Measurements from ENCODE around the gene TLK2. TPM values are rescaled to one million over a fixed set of nuclear protein-coding genes. Genes with fewer than 3 reads are reported as not detected.
"Not testable (repeated sequence)": the region's sequence is repeated elsewhere in the genome, so short reads cannot be mapped to it uniquely, and the experiment has no call there.

The TLK2 gene
- total RNA-seq, 1 donor from 2014 or later = 34.5 TPM

DNA sequence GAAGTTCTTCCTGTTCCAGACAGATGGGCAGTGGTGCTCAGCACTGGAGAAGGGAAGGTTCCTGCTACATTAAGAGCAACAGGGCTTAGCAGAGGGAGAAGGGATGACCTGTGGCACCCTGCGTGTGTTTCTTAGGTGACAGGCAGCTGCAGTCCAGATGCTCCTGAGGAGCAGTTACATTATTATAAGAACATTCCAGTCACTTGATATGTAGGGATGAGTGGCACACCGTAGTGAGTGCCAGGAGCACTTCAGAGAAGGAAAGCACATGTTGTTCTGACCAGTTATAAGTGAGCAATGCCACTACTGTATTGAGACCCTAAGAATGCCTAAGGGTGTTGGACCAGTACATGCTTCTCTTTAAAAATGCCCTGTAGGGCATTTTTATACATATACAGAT lies 108.9 kb downstream of the TLK2 start:
- no peak for DNase-seq
- Histone ChIP-seq H3K4me1 (peaks cover 35% of the 10 kb centered on the region), H3K27me3 (ENCODE audit: low read depth) (no peaks in the 10 kb centered on the region), H3K9me3 (replicated peaks) (no peaks in the 10 kb centered on the region), H3K4me3 (no peak overlapping the region), H3K27ac (replicated peaks) (peak overlapping the region; percentile 50), H3K36me3 (peaks cover 47% of the 10 kb centered on the region)
- intact Hi-C loops (cut with micrococcal nuclease) = no loop called here
- TF ChIP-seq CTCF (IDR thresholded peaks at IDR 0.05; ENCODE audit: borderline replicate concordance) = no peak

- intact Hi-C loops (cut with micrococcal nuclease) = no loop called here
- peaks cover 46% of the 10 kb centered on the region for H3K36me3 ChIP-seq
Measured at GRCh38 chr17:62588109-62588508, 109.5 kb downstream of the TLK2 start.

GRCh38 chr17:62591333-62591732 lies 112.7 kb downstream of the TLK2 start:
- intact Hi-C loops (cut with micrococcal nuclease) = no loop called here
- TF ChIP-seq CTCF (IDR thresholded peaks at IDR 0.05; ENCODE audit: borderline replicate concordance) = no peak
- H3K27ac ChIP-seq (replicated peaks) = no peak overlapping the region
- H3K27me3 ChIP-seq (ENCODE audit: low read depth) = no peaks in the 10 kb centered on the region
- no peaks in the 10 kb centered on the region for H3K9me3 ChIP-seq (replicated peaks)
- peaks cover 41% of the 10 kb centered on the region for H3K36me3 ChIP-seq
- no peak for DNase-seq
- peaks cover 19% of the 10 kb centered on the region for H3K4me1 ChIP-seq
- H3K4me3 ChIP-seq = no peak overlapping the region

More at GRCh38 chr17:62588109-62588508, 109.5 kb downstream of the TLK2 start:
- Histone ChIP-seq H3K9me3 (replicated peaks) (no peaks in the 10 kb centered on the region), H3K4me3 (no peak overlapping the region), H3K27me3 (ENCODE audit: low read depth) (no peaks in the 10 kb centered on the region), H3K27ac (replicated peaks) (peak overlapping the region; percentile 50), H3K4me1 (peaks cover 35% of the 10 kb centered on the region)
- no peak for DNase-seq
- no peak for TF ChIP-seq CTCF (IDR thresholded peaks at IDR 0.05; ENCODE audit: borderline replicate concordance)

DNA sequence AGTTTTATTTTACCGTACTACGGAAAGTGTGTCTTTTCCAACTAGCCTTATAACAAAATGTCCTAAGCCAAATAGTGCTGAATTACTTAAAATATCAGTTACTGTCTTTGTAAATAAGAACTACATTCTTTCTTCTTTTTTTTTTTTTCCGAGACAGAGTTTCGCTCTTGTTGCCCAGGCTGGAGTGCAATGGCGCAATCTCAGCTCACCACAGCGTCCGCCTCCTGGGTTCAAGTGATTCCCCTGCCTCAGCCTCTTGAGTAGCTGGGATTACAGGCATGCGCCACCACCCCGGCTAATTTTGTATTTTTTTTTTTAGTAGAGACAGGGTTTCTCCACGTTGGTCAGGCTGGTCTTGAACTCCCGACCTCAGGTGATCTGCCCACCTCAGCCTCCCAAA lies 113.2 kb downstream of the TLK2 start:
- H3K27ac ChIP-seq (replicated peaks); DNase-seq; intact Hi-C loops (cut with micrococcal nuclease): not testable (repeated sequence)

DNA sequence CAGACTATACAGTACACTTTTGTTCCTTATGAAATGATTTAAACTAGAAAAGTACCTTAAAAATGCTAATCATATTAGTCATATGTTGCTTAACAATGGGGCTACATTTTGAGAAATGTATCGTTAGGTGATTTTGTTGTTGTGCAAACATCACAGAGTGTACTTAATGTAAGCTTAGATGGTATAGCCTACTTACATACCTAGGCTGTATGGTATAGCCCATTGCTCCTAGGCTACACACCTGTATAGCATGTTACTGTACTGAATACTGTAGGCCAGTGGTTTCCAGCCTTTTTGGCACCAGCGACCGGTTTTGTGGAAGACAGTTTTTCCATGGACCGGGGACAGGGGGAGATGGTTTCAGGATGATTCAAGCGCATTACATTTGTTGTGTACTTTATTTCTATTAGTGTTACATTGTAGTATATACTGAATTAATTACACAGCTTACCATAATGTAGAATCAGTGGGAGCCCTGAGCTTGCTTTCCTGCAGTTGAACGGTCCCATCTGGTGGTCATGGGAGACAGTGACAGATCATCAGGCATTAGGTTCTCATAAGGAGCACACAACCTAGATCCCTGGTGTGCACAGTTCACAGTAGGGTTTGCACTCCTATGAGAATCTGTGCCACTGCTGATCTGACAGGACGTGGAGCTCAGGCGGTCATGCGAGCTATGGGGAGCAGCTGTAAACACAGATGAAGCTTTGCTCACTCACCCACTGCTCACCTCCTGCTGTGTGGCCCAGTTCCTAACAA lies 113.9 kb downstream of the TLK2 start:
- Histone ChIP-seq H3K4me1 (peaks cover 12% of the 10 kb centered on the region), H3K36me3 (peaks cover 42% of the 10 kb centered on the region), H3K27me3 (ENCODE audit: low read depth) (no peaks in the 10 kb centered on the region), H3K9me3 (replicated peaks) (no peaks in the 10 kb centered on the region), H3K4me3 (no peak overlapping the region), H3K27ac (replicated peaks) (no peak overlapping the region)
- TF ChIP-seq CTCF (IDR thresholded peaks at IDR 0.05; ENCODE audit: borderline replicate concordance) = no peak
- intact Hi-C loops (cut with micrococcal nuclease) = no loop called here
- no peak for DNase-seq

More for the DNA sequence above, 113.2 kb downstream of the TLK2 start:
- not testable (repeated sequence) for H3K27me3 ChIP-seq (ENCODE audit: low read depth); H3K9me3 ChIP-seq (replicated peaks); H3K4me3 ChIP-seq
- peaks cover 41% of the 10 kb centered on the region for H3K36me3 ChIP-seq
- H3K4me1 ChIP-seq = peaks cover 15% of the 10 kb centered on the region

DNA sequence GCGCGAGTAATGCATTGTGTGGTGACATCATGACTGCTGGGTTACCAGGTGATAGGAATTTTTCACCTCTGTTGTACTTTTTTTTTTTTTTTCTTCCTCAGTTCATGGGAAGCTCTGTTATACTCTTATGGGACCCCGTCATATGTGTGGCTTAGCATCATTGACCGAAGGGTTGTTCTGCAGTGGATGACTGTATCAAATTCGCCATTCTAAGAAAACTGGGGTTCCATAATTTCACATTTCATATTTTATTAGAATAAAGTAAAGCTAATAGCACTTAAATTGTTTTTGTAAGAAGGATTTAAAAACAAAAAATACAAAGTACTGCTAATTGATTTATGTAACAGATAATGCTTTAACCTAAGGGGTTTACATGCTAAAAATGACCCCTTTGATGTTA lies 116.9 kb downstream of the TLK2 start:
- H3K36me3 ChIP-seq = peaks cover 55% of the 10 kb centered on the region
- no peaks in the 10 kb centered on the region for H3K27me3 ChIP-seq (ENCODE audit: low read depth)
- intact Hi-C loops (cut with micrococcal nuclease) = no loop called here
- no peak for DNase-seq
- H3K9me3 ChIP-seq (replicated peaks) = no peaks in the 10 kb centered on the region
- H3K4me3 ChIP-seq = no peak overlapping the region
- no peak for TF ChIP-seq CTCF (IDR thresholded peaks at IDR 0.05; ENCODE audit: borderline replicate concordance)
- H3K4me1 ChIP-seq = peaks cover 7% of the 10 kb centered on the region
- no peak overlapping the region for H3K27ac ChIP-seq (replicated peaks)

Measured in left ventricle myocardium inferior (tissue), 1 donor.